Fibroblast of lung (primary cell): ENCODE results near the gene PPM1G. TPM values are rescaled to one million over a fixed set of nuclear protein-coding genes. Genes with fewer than 3 reads are reported as not detected.

Source experiments
- DNase-seq, 2 donors: peaks; one replicate each; pipeline versions ENCODE4 v3.0.0 to v3.0.0-alpha.2; 2010; ENCODE audit warnings: low read depth in 2 of 2
- H2AFZ ChIP-seq: 2 replicates; pipeline ENCODE4 v1.5.1; 2012; ENCODE audit warnings: low read length, control low read depth, inconsistent platforms
- H3K27ac ChIP-seq: 2 replicates; pipeline ENCODE4 v1.5.1; 2011; ENCODE audit warnings: low read length, control low read depth; ENCODE audit not compliant: insufficient read depth
- H3K27me3 ChIP-seq: 2 replicates; pipeline ENCODE4 v1.5.1; 2011; ENCODE audit warnings: mild to moderate bottlenecking, low read length; ENCODE audit not compliant: control insufficient read depth, insufficient read depth
- H3K36me3 ChIP-seq: 2 replicates; pipeline ENCODE4 v1.5.1; 2011; ENCODE audit warnings: low read length; ENCODE audit not compliant: control insufficient read depth, insufficient read depth
- H3K4me1 ChIP-seq: 2 replicates; pipeline ENCODE4 v1.5.1; 2011; ENCODE audit warnings: low read length; ENCODE audit not compliant: control insufficient read depth, insufficient read depth; ENCODE audit errors: extremely low read depth
- H3K4me2 ChIP-seq: 2 replicates; pipeline ENCODE4 v1.5.1; 2011; ENCODE audit warnings: low read length, control low read depth; ENCODE audit not compliant: insufficient read depth; ENCODE audit errors: extremely low read depth
- H3K4me3 ChIP-seq, 4 experiments: fragments of 200-600 bp in 1 of 4; sonication (generic) in 1 of 4; replicated peaks in 1 of 4; 2 replicates each; pipeline ENCODE4 v1.5.1; 2011 to 2016; ENCODE audit warnings: low read length in 4 of 4, low read depth in 3 of 4, mild to moderate bottlenecking in 3 of 4, control low read depth in 2 of 4, inconsistent platforms in 1 of 4, mixed read lengths in 1 of 4; ENCODE audit not compliant: insufficient read depth in 1 of 4; ENCODE audit errors: control extremely low read depth in 1 of 4
- H3K79me2 ChIP-seq: 2 replicates; pipeline ENCODE4 v1.5.1; 2012; ENCODE audit warnings: mild to moderate bottlenecking, low read length, inconsistent platforms; ENCODE audit not compliant: control insufficient read depth, insufficient read depth
- H3K9ac ChIP-seq: 2 replicates; pipeline ENCODE4 v1.5.1; 2011; ENCODE audit warnings: mild to moderate bottlenecking, low read length, control low read depth; ENCODE audit not compliant: insufficient read depth
- H3K9me3 ChIP-seq: 2 replicates; pipeline ENCODE4 v1.5.1; 2012; ENCODE audit warnings: low read depth, low read length; ENCODE audit not compliant: control insufficient read depth, insufficient read depth
- H4K20me1 ChIP-seq: 2 replicates; pipeline ENCODE4 v1.5.1; 2011; ENCODE audit warnings: low read length; ENCODE audit not compliant: control insufficient read depth, insufficient read depth; ENCODE audit errors: extremely low read depth
- EZH2 ChIP-seq: IDR thresholded peaks from 2 replicates; pipeline ENCODE4 v1.5.1; 2012; ENCODE audit warnings: low read length, control low read depth, mild to moderate bottlenecking; ENCODE audit errors: missing control alignments
- polyA plus RNA-seq, 2 donors: library from polyadenylated mRNA; depleted of rRNA in 1 of 2; stranded (reverse) in 1 of 2; unstranded in 1 of 2; fragments of >200 nt; gene quantifications; 2 replicates each; pipeline ENCODE4 v1.2.1, GENCODE V29; 2011 to 2012; ENCODE audit warnings: missing spikeins in 1 of 2
- total RNA-seq: library from RNA; depleted of rRNA; stranded (reverse); fragments of >200 nt; gene quantifications from 2 replicates; pipeline ENCODE4 v1.2.1, GENCODE V29; 2014
- TF ChIP-seq, protein P1 (sequence below), 2 donors: IDR thresholded peaks in 1 of 2; conservative IDR thresholded peaks in 1 of 2; 1 replicate in 1 of 2; 2 replicates in 1 of 2; pipeline ENCODE4 v1.5.1; 2011 to 2012; ENCODE audit warnings: low read length in 2 of 2, control low read depth in 1 of 2, inconsistent platforms in 1 of 2, low read depth in 1 of 2, mild to moderate bottlenecking in 1 of 2

The PPM1G gene
- total and polyA plus RNA-seq, 2 donors (not counting 1 experiment from before 2014, with no cell fraction given): 54.7 to 67.0 TPM

DNA sequence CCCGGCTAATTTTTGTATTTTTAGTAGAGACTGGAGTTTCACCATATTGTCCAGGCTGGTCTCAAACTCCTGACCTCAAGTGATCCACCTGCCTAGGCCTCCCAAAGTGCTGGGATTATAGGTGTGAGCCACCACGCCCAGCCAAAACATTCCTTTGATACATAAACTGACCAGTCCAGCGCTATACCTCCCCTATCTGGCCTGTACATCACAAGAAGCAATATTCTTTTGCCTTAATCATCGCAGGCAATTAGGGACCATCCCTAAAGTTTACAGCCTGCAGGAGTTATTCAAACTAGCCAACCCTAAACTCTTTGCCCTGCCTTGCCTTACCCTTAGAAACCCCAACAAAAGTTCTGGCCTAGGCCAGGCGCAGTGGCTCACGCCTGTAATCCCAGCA lies 6.8 kb upstream of the PPM1G start:
- no peak overlapping the region for H3K9ac ChIP-seq
- H3K27ac ChIP-seq: no peak overlapping the region
- no peak for DNase-seq
- no peaks in the 10 kb centered on the region for H3K9me3 ChIP-seq
- TF ChIP-seq EZH2: no peak
- TF ChIP-seq, protein P1, sequence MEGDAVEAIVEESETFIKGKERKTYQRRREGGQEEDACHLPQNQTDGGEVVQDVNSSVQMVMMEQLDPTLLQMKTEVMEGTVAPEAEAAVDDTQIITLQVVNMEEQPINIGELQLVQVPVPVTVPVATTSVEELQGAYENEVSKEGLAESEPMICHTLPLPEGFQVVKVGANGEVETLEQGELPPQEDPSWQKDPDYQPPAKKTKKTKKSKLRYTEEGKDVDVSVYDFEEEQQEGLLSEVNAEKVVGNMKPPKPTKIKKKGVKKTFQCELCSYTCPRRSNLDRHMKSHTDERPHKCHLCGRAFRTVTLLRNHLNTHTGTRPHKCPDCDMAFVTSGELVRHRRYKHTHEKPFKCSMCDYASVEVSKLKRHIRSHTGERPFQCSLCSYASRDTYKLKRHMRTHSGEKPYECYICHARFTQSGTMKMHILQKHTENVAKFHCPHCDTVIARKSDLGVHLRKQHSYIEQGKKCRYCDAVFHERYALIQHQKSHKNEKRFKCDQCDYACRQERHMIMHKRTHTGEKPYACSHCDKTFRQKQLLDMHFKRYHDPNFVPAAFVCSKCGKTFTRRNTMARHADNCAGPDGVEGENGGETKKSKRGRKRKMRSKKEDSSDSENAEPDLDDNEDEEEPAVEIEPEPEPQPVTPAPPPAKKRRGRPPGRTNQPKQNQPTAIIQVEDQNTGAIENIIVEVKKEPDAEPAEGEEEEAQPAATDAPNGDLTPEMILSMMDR (conservative IDR thresholded peaks at IDR 0.05 in 1 of 2, IDR thresholded peaks at IDR 0.05 in 1 of 2; ENCODE audit: low read depth in 1 of 2, low read length in 2 of 2): no peak
- H3K79me2 ChIP-seq: no peaks in the 10 kb centered on the region
- no peak overlapping the region for H3K4me2 ChIP-seq
- no peaks in the 10 kb centered on the region for H4K20me1 ChIP-seq
- H3K27me3 ChIP-seq: no peaks in the 10 kb centered on the region
- H3K4me1 ChIP-seq: no peaks in the 10 kb centered on the region
- no peaks in the 10 kb centered on the region for H3K36me3 ChIP-seq
- no peak overlapping the region for H2AFZ ChIP-seq
- H3K4me3 ChIP-seq: no peak overlapping the region

DNA sequence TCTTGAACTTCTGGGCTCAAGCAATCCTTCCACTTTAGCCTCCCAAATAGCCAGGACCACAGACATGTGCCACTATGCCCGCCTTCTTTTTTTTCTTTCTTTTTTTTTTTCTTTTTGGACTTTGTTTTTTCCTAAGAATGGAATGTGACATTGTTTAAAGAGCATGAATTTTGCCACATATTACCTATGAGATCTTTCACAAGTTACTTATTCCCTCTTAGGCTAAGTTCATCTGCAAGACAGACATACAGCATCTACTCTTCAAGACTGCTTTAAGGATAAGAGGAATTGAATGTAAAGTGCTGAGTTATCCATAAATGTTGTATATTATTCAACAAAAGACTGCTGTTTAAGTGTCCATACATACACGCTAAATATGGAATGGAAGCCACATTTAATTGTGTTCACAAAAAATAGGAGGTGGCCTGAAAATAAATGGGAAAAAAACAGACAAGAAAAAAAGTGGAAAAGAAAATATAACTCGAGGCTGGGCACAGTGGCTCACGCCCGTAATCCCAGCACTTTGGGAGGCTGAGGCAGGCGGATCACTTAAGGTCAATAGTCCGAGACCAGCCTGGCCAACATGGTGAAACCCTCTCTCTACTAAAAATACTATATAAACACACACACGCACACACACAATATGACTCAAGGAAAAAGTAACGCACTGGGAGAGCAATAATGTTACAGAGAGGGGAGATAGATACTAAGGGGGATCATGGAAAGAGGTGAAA lies 3.2 kb upstream of the PPM1G start:
- Histone ChIP-seq H2AFZ (no peak overlapping the region), H3K79me2 (peaks cover 17% of the 10 kb centered on the region), H3K9ac (no peak overlapping the region), H3K4me1 (no peaks in the 10 kb centered on the region), H3K9me3 (no peaks in the 10 kb centered on the region), H3K4me3 (no peak overlapping the region), H4K20me1 (no peaks in the 10 kb centered on the region), H3K4me2 (no peak overlapping the region), H3K36me3 (no peaks in the 10 kb centered on the region), H3K27me3 (no peaks in the 10 kb centered on the region), H3K27ac (no peak overlapping the region)
- no peak for DNase-seq
- TF ChIP-seq, protein P1 (conservative IDR thresholded peaks at IDR 0.05 in 1 of 2, IDR thresholded peaks at IDR 0.05 in 1 of 2; ENCODE audit: low read depth in 1 of 2, low read length in 2 of 2): no peak
- TF ChIP-seq EZH2: no peak

DNA sequence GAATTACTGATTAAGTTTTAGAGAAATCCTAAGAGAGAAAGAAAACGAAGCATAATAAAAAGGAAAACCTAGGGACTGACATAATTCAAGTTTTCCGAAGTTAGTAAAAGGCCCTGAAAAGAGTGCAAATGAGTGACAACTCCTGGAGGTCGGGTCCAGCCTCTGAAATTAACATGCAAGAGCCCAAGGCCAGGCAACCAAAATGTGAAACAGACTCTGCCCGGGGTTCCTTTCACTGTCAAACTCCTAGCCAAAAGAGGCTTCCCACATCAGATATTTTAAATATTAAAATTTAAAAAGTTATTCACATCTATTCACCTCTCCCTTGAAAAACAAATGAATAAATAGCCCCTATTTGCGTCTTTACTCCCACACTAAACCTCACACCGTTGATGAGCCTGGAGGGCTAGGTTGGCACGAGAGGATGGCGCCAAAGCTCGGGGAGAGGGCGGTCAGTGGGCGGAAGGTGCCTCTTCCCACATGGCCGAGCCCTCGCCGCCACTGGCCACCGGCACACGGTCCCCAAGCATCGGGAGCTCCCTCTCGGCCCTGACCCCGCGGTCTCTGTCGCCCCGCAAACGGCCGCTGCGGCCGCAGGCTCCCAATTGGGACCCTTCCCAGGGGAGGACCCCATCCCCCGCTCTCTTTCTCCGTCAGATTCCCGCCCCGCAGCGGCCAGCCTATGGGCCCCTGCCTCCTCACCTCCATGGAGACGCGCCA lies 630 bp downstream of the PPM1G start:
- Histone ChIP-seq H4K20me1 (no peaks in the 10 kb centered on the region), H3K27ac (peak overlapping the region; percentile 83), H3K27me3 (no peaks in the 10 kb centered on the region), H3K4me3 (peak overlapping the region; percentile 85 to 95 (median 88)), H2AFZ (peak overlapping the region; percentile 47), H3K4me2 (peak overlapping the region; percentile 82), H3K79me2 (peaks cover 50% of the 10 kb centered on the region), H3K9me3 (no peaks in the 10 kb centered on the region), H3K36me3 (no peaks in the 10 kb centered on the region), H3K4me1 (no peaks in the 10 kb centered on the region), H3K9ac (peak overlapping the region; percentile 85)
- DNase-seq: peak in 1 of 2 donors; percentile 3
- no peak for TF ChIP-seq EZH2
- TF ChIP-seq, protein P1 (conservative IDR thresholded peaks at IDR 0.05 in 1 of 2, IDR thresholded peaks at IDR 0.05 in 1 of 2; ENCODE audit: low read depth in 1 of 2, low read length in 2 of 2): no peak
